Measurements from ENCODE around the gene VIPR2.

The VIPR2 gene

DNA sequence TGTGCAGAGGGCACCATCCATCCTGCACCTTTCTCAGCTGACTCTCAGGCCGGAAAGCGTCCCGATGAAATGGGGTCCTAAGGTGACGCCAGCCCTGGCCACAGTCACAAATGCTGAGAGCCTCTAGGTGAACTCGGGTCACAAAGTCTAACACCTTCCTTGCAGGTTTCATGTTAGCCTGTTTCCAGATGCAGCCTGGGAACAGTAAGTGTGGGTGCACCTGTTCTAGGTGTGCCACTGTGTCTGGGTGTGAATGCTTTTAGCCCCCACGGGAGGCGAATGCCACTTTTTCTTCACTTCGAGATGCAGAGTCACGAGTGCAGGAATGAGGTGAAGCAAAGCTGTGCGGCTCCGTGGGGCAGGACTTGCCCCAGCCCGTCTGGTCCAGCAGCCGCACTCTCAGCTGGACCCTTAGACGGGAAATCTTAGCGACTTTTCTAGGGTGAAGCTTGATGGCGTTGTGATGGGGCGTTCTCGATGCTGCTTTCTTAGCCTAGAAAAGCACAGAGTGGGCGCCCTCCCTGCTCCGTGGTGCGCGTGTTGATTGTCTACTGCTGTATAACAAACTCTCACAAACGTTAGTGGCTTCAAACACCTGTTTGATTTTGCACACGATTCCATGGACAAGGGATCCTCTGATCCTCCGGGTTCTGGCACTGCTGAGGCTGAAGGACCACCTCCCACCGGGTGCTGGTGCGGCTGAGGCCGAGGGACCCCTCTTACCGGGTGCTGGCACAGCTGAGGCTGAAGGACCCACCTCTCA lies 13.6 kb upstream of the VIPR2 start:
- no peak for DNase-seq

- no peak for DNase-seq
Observed at GRCh38 chr7:159157714-159158113, 13.0 kb upstream of the VIPR2 start.

GRCh38 chr7:159156436-159157245 lies 12.0 kb upstream of the VIPR2 start:
- DNase-seq: no peak

DNA sequence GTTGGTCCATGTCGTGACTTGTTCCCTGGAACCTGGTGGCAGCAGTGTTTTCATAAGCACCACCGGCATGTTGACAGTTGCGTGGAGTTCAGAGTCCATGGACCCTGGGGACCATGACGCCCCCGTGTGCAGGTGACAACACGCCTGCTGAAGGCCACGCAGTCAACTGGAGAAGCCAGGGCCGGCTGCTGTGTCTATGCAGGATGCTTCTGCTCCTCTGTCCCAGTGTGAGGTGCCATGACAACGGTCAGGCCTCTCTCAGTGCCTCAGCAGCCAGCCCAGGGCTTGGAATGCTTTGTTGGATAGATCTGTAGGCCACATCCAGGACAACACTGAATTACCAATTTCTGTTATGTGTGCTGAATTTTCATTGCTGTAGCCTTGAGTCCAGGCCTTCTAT lies 10.7 kb upstream of the VIPR2 start:
- DNase-seq: no peak

DNA sequence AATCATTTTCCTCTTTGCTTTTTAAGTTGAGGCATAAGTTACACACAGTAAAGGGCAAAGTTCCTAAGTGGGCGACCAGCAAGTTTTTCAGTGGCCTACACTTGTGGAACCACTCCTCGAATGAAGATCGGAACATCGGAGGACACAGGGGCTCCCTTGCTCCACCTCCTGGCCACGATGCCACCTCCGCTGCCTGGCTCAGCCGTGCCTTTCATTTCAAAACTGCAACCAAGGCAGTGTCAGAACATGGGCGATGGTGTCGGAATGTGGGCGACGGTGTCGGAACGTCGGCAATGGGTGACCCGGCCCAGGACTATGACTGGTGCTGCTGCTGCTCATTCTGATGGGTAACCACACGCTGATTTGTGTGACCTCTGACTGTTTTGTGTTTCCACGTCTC lies 9.6 kb upstream of the VIPR2 start:
- no peak for DNase-seq

GRCh38 chr7:159153511-159153910 lies 8.8 kb upstream of the VIPR2 start:
- DNase-seq: no peak

DNA sequence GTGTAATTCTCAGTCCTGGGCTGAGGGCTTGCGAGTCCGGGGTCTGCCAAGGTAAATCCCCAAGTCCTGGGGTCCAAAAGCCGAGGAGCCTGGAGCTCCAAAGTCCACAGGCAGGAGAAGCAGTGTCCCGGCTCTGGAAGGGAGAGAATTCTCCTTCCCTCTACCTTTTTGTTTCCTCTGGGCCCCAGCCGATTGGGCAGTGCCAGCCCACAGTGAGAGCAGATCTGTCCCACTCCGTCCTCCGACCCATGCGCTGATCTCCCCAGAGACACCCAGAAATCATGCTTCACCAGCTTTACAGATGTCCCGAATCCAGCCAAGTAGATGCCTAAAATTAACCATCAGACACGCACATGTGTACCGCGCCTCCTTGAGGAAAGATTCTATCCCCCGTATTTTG lies 8.1 kb upstream of the VIPR2 start:
- DNase-seq: no peak

- no peak for DNase-seq
Observed at GRCh38 chr7:159151231-159151630, 6.6 kb upstream of the VIPR2 start.

DNA sequence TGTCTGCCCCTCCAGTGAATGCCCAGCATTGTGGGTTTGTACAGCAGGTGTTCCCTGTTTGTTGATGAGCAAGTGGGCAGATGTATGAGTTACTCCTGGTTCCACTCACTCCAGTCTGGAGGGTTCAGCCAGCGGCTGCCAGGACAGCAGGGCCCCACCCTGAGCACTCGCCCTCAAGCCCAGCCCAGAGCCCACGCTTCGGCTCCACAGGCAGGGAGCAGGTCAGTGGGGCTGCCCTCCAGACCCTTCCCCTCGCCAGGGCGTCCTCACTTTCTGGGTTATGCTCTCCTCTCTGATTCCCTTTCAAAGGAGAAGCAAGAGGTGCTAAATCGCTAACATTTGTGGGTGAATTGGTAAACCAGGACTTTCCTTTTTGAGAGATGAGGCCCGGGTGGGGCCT lies 4.8 kb upstream of the VIPR2 start:
- DNase-seq: no peak

DNA sequence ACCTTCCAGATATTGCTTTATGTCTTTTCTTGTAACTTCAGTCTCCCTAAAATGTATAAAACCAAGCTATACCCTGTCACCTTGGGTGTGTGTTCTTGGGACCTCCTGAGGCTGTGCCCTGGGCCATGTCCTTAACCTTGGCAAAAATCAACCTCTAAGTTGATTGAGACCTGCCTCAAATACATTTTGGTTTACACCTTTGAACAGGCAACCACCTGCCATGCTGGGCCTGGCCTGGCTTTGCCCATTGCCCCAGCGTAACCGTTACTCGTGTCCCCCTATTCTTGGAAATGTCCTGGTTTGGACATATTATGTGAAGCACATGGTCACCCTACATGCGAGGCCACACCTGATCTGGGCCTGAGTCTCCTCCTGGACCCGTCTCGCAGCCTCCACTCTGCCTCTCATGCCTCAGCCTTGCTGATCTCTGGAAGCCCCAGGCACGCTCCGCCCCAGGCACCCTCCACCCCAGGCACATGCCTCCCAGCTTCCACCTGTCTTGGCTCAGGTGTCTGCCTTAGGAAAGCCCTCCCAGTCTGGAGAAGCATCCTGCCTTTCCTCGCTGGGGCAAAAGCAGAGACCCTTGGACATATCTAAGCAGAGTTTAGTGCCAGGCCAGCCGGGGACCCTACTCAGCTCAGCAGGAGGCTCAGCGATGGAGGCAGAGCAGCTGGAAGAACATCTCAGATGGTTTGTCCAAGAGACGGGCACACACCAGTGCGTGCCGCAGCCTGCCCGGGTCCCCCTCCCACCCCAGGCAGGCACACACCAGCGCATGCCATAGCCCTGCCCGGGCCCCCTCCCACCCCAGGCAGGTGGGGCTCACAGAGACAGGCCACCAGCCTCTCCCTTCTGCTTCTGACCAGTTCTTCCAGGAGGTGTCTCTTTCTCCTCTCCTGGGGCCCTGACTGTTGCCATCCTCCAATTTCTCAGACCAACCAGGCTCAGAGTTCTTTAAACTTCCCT lies 4.0 kb upstream of the VIPR2 start:
- DNase-seq: no peak

DNA sequence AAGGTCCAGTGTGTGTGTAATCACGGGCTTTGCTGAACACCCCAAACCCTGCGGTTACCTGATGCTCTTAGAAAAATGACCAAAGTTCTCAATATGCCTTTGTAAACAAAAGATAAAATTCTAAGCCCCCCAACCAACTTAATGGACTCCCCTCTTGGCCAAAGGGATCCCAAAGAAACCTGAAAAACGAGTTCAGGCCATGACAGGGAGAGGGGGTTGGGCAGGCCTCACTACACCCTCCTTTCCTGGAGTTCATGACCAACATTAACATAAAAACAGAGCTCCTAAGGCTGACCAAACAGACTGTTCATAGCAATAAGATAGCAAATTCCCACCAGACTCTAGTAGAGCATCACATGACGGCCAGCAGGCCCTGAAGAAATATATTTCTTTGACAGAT lies 3.0 kb upstream of the VIPR2 start:
- DNase-seq: no peak

DNA sequence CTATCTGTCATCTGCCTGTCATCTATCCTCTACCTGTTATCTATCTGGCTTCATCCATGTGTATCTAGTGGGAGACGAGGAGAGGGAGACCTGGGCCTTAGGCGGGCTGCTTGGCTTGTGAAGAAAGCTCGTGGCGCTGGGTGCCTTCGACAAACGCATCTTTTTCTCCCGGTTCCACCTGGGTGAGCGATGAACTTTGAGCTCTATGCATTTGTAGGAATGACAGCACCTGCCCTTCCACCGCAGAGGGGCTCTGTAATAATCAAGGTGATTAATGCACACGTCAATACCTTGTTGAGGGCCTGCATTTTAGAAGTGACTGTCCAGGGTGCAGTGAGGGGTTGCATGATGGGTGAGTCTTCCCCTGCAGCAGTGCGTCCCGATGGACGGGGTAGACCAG lies 2.6 kb upstream of the VIPR2 start:
- DNase-seq: no peak

GRCh38 chr7:159146084-159146858 lies 1.6 kb upstream of the VIPR2 start:
- no peak for DNase-seq

- DNase-seq: no peak
Observed at GRCh38 chr7:159145490-159145855, 806 bp upstream of the VIPR2 start.

GRCh38 chr7:159143780-159144757 lies 598 bp downstream of the VIPR2 start:
- no peak for DNase-seq

DNA sequence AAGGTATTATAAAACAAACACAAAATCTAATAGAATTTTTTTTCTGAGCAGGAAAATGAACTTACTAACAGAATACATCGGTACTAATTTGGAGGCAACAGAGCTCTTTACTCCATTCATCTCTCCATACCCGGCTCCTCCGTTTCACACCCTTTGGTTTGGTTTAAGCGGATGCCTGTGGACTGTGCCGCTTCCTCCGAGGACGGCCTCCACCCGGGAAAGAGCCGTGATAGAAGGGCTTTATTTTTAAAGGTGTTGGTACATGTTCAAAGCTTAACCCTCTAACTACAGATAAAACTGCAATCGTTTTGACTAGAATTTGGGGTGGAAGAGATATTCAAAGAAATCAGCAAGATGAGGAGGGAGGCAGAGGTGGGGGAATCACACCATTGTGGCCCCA lies 1.9 kb downstream of the VIPR2 start:
- DNase-seq: no peak

DNA sequence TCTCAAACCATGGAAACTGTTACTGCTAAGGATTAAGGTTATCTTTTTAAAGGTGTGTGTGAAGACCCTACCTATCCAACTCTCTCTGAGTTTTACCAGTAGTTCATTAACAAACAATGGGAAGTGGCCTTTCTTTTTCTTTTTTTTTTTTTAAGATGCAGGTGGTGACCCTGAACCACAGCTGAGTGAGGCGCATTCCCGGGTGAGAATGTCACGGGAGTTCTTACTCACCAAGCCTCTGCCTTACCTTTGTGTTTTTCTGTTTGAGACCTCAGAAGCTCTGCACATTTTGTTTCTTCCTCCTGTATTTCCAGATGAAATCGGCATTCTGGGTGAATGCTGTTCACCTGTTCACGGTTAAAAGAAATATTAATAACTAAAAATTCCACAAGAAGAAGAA lies 2.5 kb downstream of the VIPR2 start:
- no peak for DNase-seq

- no peak for DNase-seq
Observed at GRCh38 chr7:159141660-159142059, 3.0 kb downstream of the VIPR2 start.

DNA sequence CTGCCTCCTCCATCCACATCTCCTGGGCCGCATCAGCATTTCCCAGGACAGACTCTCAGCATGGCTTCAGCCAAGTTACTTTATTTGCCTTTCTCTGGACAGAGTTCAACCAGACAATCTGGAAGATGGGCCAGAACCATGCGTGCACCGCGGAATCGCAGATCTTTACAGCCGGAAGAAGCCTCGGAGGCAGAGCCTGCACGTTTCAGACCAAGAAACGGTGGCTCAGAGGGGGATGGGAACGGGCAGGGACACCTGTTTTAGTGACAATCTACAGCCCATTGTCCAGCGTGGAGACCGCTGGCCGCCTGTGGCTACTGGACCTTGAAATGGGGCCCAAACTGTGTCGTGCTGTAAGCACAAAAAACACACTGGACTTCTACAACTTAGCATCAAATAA lies 3.5 kb downstream of the VIPR2 start:
- no peak for DNase-seq

Measured in hypothalamus (tissue), 51 donors.